ENCODE results near the gene DIAPH3. TPM values are rescaled to one million over a fixed set of nuclear protein-coding genes. Genes with fewer than 3 reads are reported as not detected.

DIAPH3 gene
- total RNA-seq, 3 donors from 2014 or later: under 0.01 to 0.88 (median 0.64) TPM

GRCh38 chr13:59997976-59998375 lies 165.8 kb downstream of the DIAPH3 start:
- no peaks in the 10 kb centered on the region for H3K27me3 ChIP-seq
- H3K27ac ChIP-seq: no peak overlapping the region
- H3K36me3 ChIP-seq: no peaks in the 10 kb centered on the region
- no peaks in the 10 kb centered on the region for H3K4me1 ChIP-seq
- no peak for DNase-seq (ENCODE audit: low spot score in 2 of 2)
- H3K9me3 ChIP-seq: no peaks in the 10 kb centered on the region
- TF ChIP-seq CTCF (IDR thresholded peaks at IDR 0.05): no peak
- TF ChIP-seq POLR2AphosphoS5 (IDR thresholded peaks at IDR 0.05): no peak
- TF ChIP-seq POLR2A (IDR thresholded peaks at IDR 0.05): no peak
- no peak overlapping the region for H3K4me3 ChIP-seq
- intact Hi-C loops (cut with DNase I; ENCODE audit: low total_unique reads): no loop called here

GRCh38 chr13:59996461-59996980 lies 167.2 kb downstream of the DIAPH3 start:
- Histone ChIP-seq H3K4me3 (no peak overlapping the region), H3K4me1 (no peaks in the 10 kb centered on the region), H3K27ac (no peak overlapping the region), H3K9me3 (no peaks in the 10 kb centered on the region), H3K36me3 (no peaks in the 10 kb centered on the region), H3K27me3 (no peaks in the 10 kb centered on the region)
- intact Hi-C loops (cut with DNase I; ENCODE audit: low total_unique reads): no loop called here
- DNase-seq (ENCODE audit: low spot score in 2 of 2): no peak
- TF ChIP-seq POLR2A (IDR thresholded peaks at IDR 0.05) (no peak), CTCF (IDR thresholded peaks at IDR 0.05) (no peak)

GRCh38 chr13:59991395-59991794 lies 172.3 kb downstream of the DIAPH3 start:
- Histone ChIP-seq H3K36me3 (no peaks in the 10 kb centered on the region), H3K4me3 (no peak overlapping the region), H3K27ac (no peak overlapping the region), H3K4me1 (no peaks in the 10 kb centered on the region), H3K27me3 (no peaks in the 10 kb centered on the region), H3K9me3 (no peaks in the 10 kb centered on the region)
- intact Hi-C loops (cut with DNase I; ENCODE audit: low total_unique reads): no loop called here
- no peak for DNase-seq (ENCODE audit: low spot score in 2 of 2)
- no peak for TF ChIP-seq CTCF (IDR thresholded peaks at IDR 0.05)

GRCh38 chr13:59982631-59983382 lies 180.9 kb downstream of the DIAPH3 start:
- DNase-seq (ENCODE audit: low spot score in 2 of 2): no peak
- H3K4me1 ChIP-seq: no peaks in the 10 kb centered on the region
- TF ChIP-seq POLR2A (IDR thresholded peaks at IDR 0.05) (no peak), CTCF (IDR thresholded peaks at IDR 0.05) (no peak), POLR2AphosphoS5 (IDR thresholded peaks at IDR 0.05) (no peak)
- peaks cover 5% of the 10 kb centered on the region for H3K36me3 ChIP-seq
- H3K4me3 ChIP-seq: no peak overlapping the region
- no peaks in the 10 kb centered on the region for H3K27me3 ChIP-seq
- intact Hi-C loops (cut with DNase I; ENCODE audit: low total_unique reads): no loop called here
- H3K9me3 ChIP-seq: no peaks in the 10 kb centered on the region
- no peak overlapping the region for H3K27ac ChIP-seq

- no peaks in the 10 kb centered on the region for H3K9me3 ChIP-seq
- H3K27ac ChIP-seq: no peak overlapping the region
- intact Hi-C loops (cut with DNase I; ENCODE audit: low total_unique reads): no loop called here
- DNase-seq (ENCODE audit: low spot score in 2 of 2): no peak
- no peak for TF ChIP-seq POLR2AphosphoS5 (IDR thresholded peaks at IDR 0.05)
- TF ChIP-seq POLR2A (IDR thresholded peaks at IDR 0.05): no peak
- TF ChIP-seq CTCF (IDR thresholded peaks at IDR 0.05): no peak
- peaks cover 5% of the 10 kb centered on the region for H3K36me3 ChIP-seq
- H3K4me1 ChIP-seq: no peaks in the 10 kb centered on the region
- no peak overlapping the region for H3K4me3 ChIP-seq
- H3K27me3 ChIP-seq: no peaks in the 10 kb centered on the region
Observed at GRCh38 chr13:59979589-59979988, 184.1 kb downstream of the DIAPH3 start.

Measured in breast epithelium (tissue), 4 donors.